AG10803 (cell line): Measurements from ENCODE around the gene PCDHB2.

Experiments
- DNase-seq: peaks from one replicate; pipeline ENCODE4 v3.0.0; 2010; ENCODE audit warnings: low read depth
- H3K4me3 ChIP-seq: 2 replicates; pipeline ENCODE4 v1.5.1; 2011; ENCODE audit warnings: mild to moderate bottlenecking, low read length, control low read depth
- TF ChIP-seq, protein P1 (sequence below): conservative IDR thresholded peaks from 2 replicates; pipeline ENCODE4 v1.5.1; 2011; ENCODE audit warnings: mild to moderate bottlenecking, low read length, control low read depth, inconsistent platforms

PCDHB2 gene

DNA sequence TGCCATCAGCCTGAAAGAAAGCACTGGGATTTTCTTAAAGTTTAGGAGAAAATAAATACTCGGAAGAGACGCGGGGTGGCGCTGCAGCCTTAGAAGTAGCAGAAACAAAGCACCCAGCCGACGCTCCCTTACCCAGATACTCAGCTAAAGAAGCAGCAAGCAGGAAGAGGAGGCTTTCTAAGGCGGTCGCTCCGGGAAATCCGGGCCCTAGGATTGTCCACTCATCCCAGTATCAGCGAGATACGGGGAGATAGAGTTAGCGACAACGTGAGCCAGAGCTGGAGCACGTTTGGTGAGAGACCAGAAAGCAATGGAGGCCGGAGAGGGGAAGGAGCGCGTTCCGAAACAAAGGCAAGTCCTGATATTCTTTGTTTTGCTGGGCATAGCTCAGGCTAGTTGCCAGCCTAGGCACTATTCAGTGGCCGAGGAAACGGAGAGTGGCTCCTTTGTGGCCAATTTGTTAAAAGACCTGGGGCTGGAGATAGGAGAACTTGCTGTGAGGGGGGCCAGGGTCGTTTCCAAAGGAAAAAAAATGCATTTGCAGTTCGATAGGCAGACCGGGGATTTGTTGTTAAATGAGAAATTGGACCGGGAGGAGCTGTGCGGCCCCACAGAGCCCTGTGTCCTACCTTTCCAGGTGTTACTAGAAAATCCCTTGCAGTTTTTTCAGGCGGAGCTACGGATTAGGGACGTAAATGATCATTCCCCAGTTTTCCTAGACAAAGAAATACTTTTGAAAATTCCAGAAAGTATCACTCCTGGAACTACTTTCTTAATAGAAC is at the start of gene PCDHB2:
TSS of gene PCDHB2 (plus strand) at position 135 of the 782 bp plus-strand sequence. CDS start at position 311, 176 bp downstream.
- TF ChIP-seq, protein P1, sequence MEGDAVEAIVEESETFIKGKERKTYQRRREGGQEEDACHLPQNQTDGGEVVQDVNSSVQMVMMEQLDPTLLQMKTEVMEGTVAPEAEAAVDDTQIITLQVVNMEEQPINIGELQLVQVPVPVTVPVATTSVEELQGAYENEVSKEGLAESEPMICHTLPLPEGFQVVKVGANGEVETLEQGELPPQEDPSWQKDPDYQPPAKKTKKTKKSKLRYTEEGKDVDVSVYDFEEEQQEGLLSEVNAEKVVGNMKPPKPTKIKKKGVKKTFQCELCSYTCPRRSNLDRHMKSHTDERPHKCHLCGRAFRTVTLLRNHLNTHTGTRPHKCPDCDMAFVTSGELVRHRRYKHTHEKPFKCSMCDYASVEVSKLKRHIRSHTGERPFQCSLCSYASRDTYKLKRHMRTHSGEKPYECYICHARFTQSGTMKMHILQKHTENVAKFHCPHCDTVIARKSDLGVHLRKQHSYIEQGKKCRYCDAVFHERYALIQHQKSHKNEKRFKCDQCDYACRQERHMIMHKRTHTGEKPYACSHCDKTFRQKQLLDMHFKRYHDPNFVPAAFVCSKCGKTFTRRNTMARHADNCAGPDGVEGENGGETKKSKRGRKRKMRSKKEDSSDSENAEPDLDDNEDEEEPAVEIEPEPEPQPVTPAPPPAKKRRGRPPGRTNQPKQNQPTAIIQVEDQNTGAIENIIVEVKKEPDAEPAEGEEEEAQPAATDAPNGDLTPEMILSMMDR = peak; percentile 40
- peak; percentile 65 for DNase-seq
- peak within 1 kb of the TSS; percentile 57 for H3K4me3 ChIP-seq

- TF ChIP-seq, protein P1 = no peak
- H3K4me3 ChIP-seq = peak within 1 kb of the TSS; percentile 46
- DNase-seq = no peak
Measured at GRCh38 chr5:141050622-141051520, 43.5 kb upstream of the PCDHB2 start, which contains the start of gene PCDHB1. PCDHB1 (plus strand) TSS chr5:141051374; CDS start chr5:141051471, 97 bp downstream.

- H3K4me3 ChIP-seq = peak overlapping the region; percentile 46
- DNase-seq = no peak
- TF ChIP-seq, protein P1 = no peak
Measured at GRCh38 chr5:141051521-141051866, 42.9 kb upstream of the PCDHB2 start.

- TF ChIP-seq, protein P1 = no peak
- DNase-seq = no peak
- H3K4me3 ChIP-seq = peak overlapping the region; percentile 20
Measured at GRCh38 chr5:141077826-141078225, 16.6 kb upstream of the PCDHB2 start.

DNA sequence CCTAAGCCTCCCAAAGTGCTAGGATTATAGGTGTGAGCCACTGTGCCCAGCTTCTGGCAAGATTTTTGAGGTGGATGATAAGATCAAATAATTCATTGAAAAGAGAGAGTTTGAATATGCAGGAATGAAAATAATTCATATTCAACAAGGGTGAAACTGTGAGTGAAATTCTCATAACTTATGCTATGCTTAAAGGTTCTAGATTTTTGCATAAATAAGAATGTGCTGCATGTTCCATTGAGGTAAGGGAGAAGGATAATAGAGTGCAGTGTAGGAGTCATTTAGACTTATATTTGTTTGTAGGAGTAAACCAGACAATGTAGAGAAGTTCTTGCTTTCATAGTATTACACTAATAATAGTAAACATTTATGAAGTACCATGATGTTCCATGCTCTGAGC is 12.2 kb upstream of the PCDHB2 start:
- no peak for DNase-seq
- TF ChIP-seq, protein P1 = no peak
- no peak overlapping the region for H3K4me3 ChIP-seq

DNA sequence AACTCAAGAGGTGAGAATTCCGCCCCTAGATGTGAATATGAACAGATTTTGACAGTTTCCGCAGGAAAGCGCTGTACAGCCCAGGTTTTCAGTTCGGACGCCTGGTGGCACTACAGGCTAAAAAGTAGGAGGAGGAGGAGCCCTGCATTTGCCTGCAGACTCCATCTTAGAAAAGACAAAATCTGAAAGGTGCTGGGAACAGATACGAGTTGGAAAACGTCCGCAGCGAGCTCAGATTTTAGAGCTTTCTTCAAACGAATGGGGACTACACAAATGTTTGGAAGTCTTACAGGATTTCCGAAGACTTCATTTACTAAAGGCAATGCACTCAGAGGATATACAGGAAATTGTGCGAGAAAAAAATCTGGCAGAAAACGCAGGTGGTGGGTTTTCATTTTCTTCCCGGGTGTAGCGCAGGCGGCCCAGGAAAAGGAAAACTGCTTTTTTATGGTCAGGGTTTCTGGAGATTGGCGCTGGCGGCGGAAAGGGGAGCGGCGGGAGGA is 9.9 kb upstream of the PCDHB2 start:
- DNase-seq = peak; percentile 56
- TF ChIP-seq, protein P1 = peak; percentile 60
- peak overlapping the region; percentile 49 for H3K4me3 ChIP-seq
